Measurements from ENCODE around the gene NKX2-3. TPM values are rescaled to one million over a fixed set of nuclear protein-coding genes. Genes with fewer than 3 reads are reported as not detected.

The NKX2-3 gene
- total and polyA plus RNA-seq, 9 of the 15 experiments (the other 6 are each of a cell fraction or from before 2014, with no cell fraction given), result not detected

- TF ChIP-seq POLR2H (tag; IDR thresholded peaks at IDR 0.05; ENCODE audit: low read depth), result no peak
- TF ChIP-seq ZMIZ1 (IDR thresholded peaks at IDR 0.05; ENCODE audit: low read depth in 2 of 2, low read length in 2 of 2), result no peak
- no peak for TF ChIP-seq SUPT5H (IDR thresholded peaks at IDR 0.05)
- TF ChIP-seq HNRNPUL1 (IDR thresholded peaks at IDR 0.05; ENCODE audit: low read length), result no peak
- no peak for TF ChIP-seq ZKSCAN1 (IDR thresholded peaks at IDR 0.05; ENCODE audit: low read depth, low read length)
Observed at GRCh38 chr10:99540657-99541531, 8.2 kb downstream of the NKX2-3 start (continued).

GRCh38 chr10:99544322-99544721 is 11.6 kb downstream of the NKX2-3 start:
- Histone ChIP-seq H3K9me1 (ENCODE audit: control insufficient read depth, insufficient read depth, low read length) (no peaks in the 10 kb centered on the region), H3K9ac (ENCODE audit: insufficient read depth in 1 of 2, low read depth in 2 of 2, low read length in 2 of 2) (no peak overlapping the region), H3K4me1 (replicated peaks in 1 of 2; ENCODE audit: control insufficient read depth in 2 of 2, insufficient read depth in 2 of 2, low read length in 2 of 2) (peaks cover 0 to 4% of the 10 kb centered on the region in 2 experiments; a peak in 1 of 5 replicates), H4K20me1 (replicated peaks; ENCODE audit: control insufficient read depth, insufficient read depth, low read length) (no peaks in the 10 kb centered on the region), H3K27ac (ENCODE audit: extremely low read depth, low read depth, low read length) (no peak overlapping the region), H3K9me3 (replicated peaks; ENCODE audit: control insufficient read depth, insufficient read depth, low read depth, low read length) (no peaks in the 10 kb centered on the region), H3K4me2 (ENCODE audit: insufficient read depth, low read length) (no peak overlapping the region), H3K79me2 (ENCODE audit: control insufficient read depth, insufficient read depth, low read length) (no peaks in the 10 kb centered on the region), H3K4me3 (no peak overlapping the region), H2AFZ (ENCODE audit: low read depth, low read length) (no peak overlapping the region), H3K27me3 (ENCODE audit: control insufficient read depth in 2 of 2, insufficient read depth in 2 of 2, low read length in 2 of 2) (peaks cover 0 to 23% of the 10 kb centered on the region in 2 experiments; a peak in 4 of 5 replicates), H3K36me3 (ENCODE audit: control insufficient read depth, insufficient read depth, low read length) (no peaks in the 10 kb centered on the region)
- intact Hi-C loops (cut with micrococcal nuclease), result no loop called here
- FAIRE-seq, result no peak
- no peak for DNase-seq (ENCODE audit: extremely low read depth in 1 of 4, low spot score in 3 of 4)
- POLR2A ChIA-PET, result no interaction called here
- CTCF ChIA-PET (ENCODE audit: low intra/inter-chr PET ratio), result no interaction called here
- ATAC-seq, result no peak
- in situ Hi-C loops (cut with MboI), result no loop called here
- no TSS peak for BruUV-seq (replicated peaks)
- WGBS (ENCODE audit: insufficient coverage, low coverage, missing lambda C conversion rate), result 0% methylated on average over 1 of the region's 1 CpG
- no peak for TF ChIP-seq SMAD4 (CRISPR knock-in tag; conservative IDR thresholded peaks at IDR 0.05)
- no peak for TF ChIP-seq CCNT2 (IDR thresholded peaks at IDR 0.05; ENCODE audit: borderline replicate concordance, extremely low read depth, insufficient read length, low read depth, low read length)
- TF ChIP-seq, protein P1, sequence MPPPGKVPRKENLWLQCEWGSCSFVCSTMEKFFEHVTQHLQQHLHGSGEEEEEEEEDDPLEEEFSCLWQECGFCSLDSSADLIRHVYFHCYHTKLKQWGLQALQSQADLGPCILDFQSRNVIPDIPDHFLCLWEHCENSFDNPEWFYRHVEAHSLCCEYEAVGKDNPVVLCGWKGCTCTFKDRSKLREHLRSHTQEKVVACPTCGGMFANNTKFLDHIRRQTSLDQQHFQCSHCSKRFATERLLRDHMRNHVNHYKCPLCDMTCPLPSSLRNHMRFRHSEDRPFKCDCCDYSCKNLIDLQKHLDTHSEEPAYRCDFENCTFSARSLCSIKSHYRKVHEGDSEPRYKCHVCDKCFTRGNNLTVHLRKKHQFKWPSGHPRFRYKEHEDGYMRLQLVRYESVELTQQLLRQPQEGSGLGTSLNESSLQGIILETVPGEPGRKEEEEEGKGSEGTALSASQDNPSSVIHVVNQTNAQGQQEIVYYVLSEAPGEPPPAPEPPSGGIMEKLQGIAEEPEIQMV (tag; conservative IDR thresholded peaks at IDR 0.05; ENCODE audit: low read depth), result no peak
- TF ChIP-seq KDM4B (IDR thresholded peaks at IDR 0.05; ENCODE audit: borderline replicate concordance in 2 of 2, low read depth in 1 of 2), result no peak
- TF ChIP-seq ZNF511 (CRISPR knock-in tag; IDR thresholded peaks at IDR 0.05), result no peak
- no peak for TF ChIP-seq ZNF398 (CRISPR knock-in tag; IDR thresholded peaks at IDR 0.05)
